ENCODE measurements around the gene NAT16.

The NAT16 gene

DNA sequence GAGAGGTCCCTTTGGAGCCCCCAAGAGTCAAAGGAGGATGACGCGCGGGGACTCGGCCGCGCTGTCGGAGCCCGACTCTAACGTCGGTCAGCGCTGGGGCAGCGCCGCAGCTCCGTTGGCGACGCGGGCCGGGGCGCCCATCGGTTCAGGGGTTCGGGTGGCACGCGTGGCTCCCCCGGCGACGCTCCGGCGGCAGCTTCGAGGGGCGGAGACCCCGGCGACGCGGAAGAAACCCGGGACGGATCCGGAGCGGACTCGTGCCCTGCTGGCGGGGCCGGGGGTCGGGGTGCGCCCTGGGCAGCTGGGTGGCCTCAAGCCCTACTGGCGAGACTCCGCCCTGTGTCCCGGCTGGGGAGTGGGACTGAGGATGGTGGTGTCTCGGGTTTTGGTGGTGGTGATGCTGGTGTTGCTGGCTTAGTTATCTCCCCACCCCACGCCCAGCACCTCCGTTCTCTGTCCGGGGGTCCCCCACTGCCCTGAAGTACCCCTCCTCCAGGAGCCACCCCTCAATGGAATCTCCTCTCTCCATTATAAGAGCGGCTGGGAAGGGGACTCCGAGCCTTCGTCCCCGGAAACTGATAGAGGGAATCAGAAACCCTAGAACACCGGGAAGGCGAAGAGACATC lies at the start of gene NAT16:
TSS of gene NAT16 (minus strand) at position 164 of the 626 bp plus-strand sequence. CDS start 5,486 bp downstream, outside the sequence.
- H3K27me3 Mint-ChIP-seq, result peaks cover 51% of the 10 kb centered on the region
- no peaks in the 10 kb centered on the region for H3K36me3 Mint-ChIP-seq
- peak within 1 kb of the TSS; percentile 75 for H3K4me3 Mint-ChIP-seq
- no peak within 1 kb of the TSS for H3K27ac Mint-ChIP-seq
- no peaks in the 10 kb centered on the region for H3K9me3 Mint-ChIP-seq
- H3K4me1 Mint-ChIP-seq, result peaks cover 12% of the 10 kb centered on the region

DNA sequence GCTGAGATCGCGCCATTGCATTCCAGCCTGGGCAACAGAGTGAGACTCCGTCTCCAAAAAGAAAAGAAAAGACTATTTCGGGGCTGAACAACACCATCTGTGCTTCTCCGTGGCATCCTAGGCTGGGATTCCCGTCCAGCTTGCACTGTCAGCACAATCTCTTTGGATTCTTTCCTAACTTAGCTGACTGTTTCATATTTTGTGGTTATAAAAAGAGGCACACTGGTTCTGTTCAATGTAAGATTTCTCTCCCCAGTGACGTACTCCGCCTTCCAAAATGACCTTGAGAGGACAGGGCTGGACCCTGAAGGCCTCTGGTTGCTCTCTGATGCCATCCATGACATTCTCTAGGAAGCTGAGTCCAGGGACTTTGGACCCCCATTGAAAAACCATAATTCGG lies 46.6 kb upstream of the NAT16 start:
- Mint-ChIP-seq H3K27me3 (no peaks in the 10 kb centered on the region), H3K4me3 (no peak overlapping the region), H3K36me3 (peaks cover 4% of the 10 kb centered on the region), H3K9me3 (no peaks in the 10 kb centered on the region), H3K27ac (no peak overlapping the region), H3K4me1 (peaks cover 10% of the 10 kb centered on the region)

DNA sequence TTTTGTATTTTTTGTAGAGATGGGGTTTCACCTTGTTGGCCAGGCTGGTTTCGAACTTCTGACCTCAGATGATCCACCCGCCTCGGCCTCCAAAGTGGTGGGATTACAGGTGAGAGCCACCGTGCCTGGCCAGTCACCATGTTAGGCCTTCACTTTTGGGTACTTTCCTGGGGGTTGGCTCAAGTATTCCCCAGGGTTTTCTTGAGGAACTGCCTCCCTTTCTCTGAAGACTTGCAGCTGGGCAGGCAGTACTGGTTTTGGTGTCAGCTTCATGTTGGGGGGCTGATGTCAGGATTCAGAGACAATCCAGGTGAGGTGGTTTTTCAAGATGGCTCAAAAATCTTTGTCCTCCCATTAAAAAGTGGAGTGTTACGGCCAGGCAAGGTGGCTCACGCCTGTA lies 45.6 kb upstream of the NAT16 start:
- no peaks in the 10 kb centered on the region for H3K9me3 Mint-ChIP-seq
- peaks cover 4% of the 10 kb centered on the region for H3K36me3 Mint-ChIP-seq
- H3K27ac Mint-ChIP-seq, result no peak overlapping the region
- H3K27me3 Mint-ChIP-seq, result no peaks in the 10 kb centered on the region
- no peak overlapping the region for H3K4me3 Mint-ChIP-seq
- peaks cover 18% of the 10 kb centered on the region for H3K4me1 Mint-ChIP-seq

DNA sequence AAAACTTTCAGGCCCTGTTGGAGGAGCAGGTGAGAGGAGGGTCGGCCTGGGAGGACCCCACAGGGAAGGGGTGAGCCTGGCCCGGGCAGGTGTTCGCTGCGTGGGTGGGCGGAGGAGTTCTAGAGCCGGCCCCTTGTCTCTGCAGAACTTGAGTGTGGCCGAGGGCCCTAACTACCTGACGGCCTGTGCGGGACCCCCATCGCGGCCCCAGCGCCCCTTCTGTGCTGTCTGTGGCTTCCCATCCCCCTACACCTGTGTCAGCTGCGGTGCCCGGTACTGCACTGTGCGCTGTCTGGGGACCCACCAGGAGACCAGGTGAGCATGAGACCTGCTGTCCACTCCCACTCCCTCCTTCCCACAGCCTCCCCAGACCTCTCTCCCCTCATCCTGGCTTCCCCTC lies 43.4 kb upstream of the NAT16 start:
- Mint-ChIP-seq H3K4me3 (no peak overlapping the region), H3K27ac (no peak overlapping the region), H3K4me1 (peaks cover 32% of the 10 kb centered on the region), H3K27me3 (no peaks in the 10 kb centered on the region), H3K36me3 (peaks cover 2% of the 10 kb centered on the region), H3K9me3 (no peaks in the 10 kb centered on the region)

DNA sequence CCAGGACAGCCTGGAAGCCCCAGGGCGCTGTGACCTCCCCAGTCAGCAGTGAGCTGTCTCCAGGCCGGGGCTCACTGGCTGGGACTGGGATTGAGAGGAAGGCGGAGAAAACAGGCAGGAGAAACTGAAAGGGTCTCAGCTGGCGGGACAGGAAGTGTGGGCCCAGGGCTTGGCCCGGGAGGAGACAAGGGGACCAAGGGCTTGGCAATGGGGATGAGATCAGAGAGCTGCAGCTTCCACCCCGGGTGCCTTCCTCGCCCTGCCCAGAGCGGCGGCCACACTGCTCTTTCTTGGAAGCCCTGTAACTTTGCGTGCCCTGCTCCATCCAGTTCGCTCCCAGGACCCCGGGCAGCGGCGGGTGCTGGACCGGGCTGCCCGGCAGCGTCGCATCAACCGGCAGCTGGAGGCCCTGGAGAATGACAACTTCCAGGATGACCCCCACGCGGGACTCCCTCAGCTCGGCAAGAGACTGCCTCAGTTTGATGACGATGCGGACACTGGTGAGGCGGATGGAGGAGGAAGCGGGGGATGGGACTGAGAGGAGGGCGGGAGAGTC lies 42.3 kb upstream of the NAT16 start:
- peaks cover 35% of the 10 kb centered on the region for H3K4me1 Mint-ChIP-seq
- no peaks in the 10 kb centered on the region for H3K9me3 Mint-ChIP-seq
- no peak overlapping the region for H3K27ac Mint-ChIP-seq
- peaks cover 2% of the 10 kb centered on the region for H3K36me3 Mint-ChIP-seq
- H3K27me3 Mint-ChIP-seq, result no peaks in the 10 kb centered on the region
- H3K4me3 Mint-ChIP-seq, result no peak overlapping the region

DNA sequence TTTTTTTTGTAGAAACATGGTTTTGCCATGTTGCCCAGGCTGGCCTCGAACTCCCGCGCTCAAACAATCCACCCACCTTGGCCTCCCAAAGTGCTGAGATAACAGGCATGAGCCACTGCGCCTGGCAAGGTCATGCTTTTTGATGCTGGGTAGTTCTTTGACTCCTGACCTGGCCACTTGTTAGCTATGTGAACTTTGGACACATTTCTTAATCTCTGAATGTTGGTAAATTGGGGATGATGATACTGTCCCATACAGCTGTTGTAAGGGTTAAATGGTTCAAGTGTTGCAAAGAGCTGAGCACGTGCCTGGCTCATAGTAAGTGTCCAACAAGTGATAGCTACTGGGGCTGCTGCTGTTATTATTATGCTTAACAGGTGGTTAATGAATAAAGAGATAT lies 40.2 kb upstream of the NAT16 start:
- Mint-ChIP-seq H3K27ac (no peak overlapping the region), H3K9me3 (no peaks in the 10 kb centered on the region), H3K36me3 (peaks cover 2% of the 10 kb centered on the region)

DNA sequence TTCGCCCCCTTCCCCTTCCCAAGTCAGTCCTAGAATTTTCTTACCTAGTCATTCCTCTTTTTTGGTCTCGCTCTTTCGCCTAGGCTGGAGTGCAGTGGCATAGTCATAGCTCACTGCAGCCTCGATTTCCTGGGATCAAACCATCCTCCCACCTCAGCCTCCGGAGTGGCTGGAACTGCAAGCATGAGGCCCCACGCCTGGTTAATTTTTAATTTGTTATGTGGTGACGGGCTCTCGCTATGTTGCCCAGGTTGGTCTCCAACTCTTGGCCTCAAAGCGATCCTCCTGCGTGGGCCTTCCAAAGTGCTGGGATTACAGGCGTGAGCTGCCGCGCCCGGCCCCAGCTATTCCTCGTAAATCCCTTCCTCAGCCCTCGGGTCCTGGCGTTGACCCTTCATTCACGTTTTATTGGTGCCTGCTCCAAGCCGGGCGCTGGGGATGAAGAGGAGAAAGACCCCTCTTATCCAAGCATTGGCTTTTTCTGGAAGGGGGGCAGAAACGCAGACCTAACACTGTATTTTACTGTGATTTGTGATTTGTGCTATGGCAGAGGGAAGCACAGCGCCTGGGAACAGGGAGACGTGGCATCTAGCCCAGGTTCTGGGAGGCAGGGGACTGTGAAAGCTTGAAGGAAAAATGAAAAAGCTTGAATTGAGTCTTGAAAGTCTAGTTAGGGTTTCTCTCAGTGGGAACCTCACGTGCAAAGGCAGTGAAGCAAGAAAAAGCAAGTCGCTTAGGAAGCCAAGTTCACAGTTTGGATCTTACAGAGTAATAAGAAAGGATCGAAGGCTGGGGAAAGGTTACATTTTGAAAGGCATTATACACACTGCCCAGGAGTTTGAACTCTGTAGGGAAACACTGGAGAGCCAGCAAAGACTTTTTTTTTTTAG lies 38.4 kb upstream of the NAT16 start:
- Mint-ChIP-seq H3K4me3 (peak overlapping the region; percentile 95), H3K36me3 (no peaks in the 10 kb centered on the region), H3K27me3 (no peaks in the 10 kb centered on the region), H3K9me3 (no peaks in the 10 kb centered on the region), H3K4me1 (peaks cover 45% of the 10 kb centered on the region), H3K27ac (peak overlapping the region; percentile 92)

More for the DNA sequence above, 40.2 kb upstream of the NAT16 start:
- Mint-ChIP-seq H3K27me3 (no peaks in the 10 kb centered on the region), H3K4me1 (peaks cover 45% of the 10 kb centered on the region), H3K4me3 (peak overlapping the region; percentile 57)

DNA sequence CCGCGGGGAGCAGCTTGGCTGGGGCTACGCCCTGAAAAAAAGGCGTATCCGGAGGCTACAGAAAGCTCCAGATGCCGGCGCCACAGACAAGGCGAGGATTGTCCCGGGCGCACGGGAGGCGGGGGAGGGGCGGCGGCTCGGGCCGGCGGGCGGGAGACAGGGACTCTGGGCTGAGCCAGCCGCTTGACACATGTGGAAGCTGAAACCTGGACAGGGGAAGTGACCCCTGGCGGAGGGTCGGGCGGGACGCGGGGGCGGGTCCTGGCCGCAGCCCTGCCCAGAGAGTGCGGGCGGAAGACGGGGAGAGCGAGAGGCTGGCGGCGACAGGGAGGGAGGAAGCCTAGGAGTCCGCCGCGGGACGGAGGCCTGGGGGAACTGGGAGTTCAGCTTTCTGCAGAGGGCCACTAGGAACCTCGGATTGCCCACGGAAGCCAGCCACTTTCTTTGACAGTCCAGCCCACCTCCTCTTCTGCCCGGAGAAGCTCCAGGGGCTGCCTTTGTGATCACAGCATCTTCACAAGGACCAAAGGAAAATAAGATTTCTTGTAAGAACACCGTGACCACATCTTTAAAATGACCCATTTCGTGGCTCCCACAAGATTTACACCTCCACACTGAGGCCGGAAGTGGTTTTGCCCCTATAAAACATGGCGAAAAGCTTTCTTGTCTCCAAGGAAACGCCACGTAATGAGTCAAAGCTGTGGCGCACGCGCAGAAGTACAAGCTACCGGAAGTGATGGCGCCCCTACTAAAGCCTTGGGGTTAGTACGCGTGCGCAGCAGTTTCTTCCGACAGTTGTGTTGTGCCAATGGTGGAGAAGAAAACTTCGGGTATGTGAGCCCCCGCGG lies 37.5 kb upstream of the NAT16 start, which contains the start of the genes PLOD3 and ZNHIT1:
TSS of gene PLOD3 (minus strand) at position 194 of the 848 bp plus-strand sequence. CDS start 307 bp downstream, outside the sequence.
TSS of gene ZNHIT1 (plus strand) at position 778 of the 848 bp plus-strand sequence. CDS start at position 809, 31 bp downstream.
- H3K36me3 Mint-ChIP-seq, result no peaks in the 10 kb centered on the region

DNA sequence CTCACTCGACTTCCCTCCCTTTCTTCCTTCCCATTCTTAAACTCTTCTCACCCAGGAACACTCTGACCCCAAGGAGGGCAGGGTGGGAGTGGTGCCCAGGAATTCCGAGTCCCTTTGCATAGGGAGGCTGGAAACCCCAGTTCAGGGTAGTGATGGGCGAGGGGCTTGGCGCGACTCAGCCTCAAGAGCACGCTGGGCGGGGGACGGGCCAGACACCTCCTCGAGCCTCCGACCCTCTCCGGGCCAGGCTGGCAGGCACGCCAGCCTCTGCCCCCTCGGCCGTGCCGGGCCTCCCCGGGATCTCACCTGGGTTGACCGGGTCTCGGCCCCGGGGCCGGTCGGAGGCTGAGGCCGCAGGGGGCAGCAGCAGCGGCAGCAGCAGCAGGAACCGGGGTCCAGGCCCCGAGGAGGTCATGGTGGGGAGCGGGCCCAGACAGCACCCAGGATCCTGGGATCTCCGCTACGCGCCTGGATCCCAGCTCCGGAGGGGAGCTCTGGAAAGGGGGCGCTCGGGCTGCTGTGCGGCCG lies 36.8 kb upstream of the NAT16 start:
- peak overlapping the region; percentile 39 for H3K27ac Mint-ChIP-seq
- no peaks in the 10 kb centered on the region for H3K9me3 Mint-ChIP-seq
- H3K4me3 Mint-ChIP-seq, result peak overlapping the region; percentile 95
- peaks cover 41% of the 10 kb centered on the region for H3K4me1 Mint-ChIP-seq
- no peaks in the 10 kb centered on the region for H3K27me3 Mint-ChIP-seq
- H3K36me3 Mint-ChIP-seq, result no peaks in the 10 kb centered on the region

More for the DNA sequence above, 37.5 kb upstream of the NAT16 start, which contains the start of the genes PLOD3 and ZNHIT1:
- Mint-ChIP-seq H3K9me3 (no peaks in the 10 kb centered on the region), H3K4me1 (peaks cover 45% of the 10 kb centered on the region), H3K27me3 (no peaks in the 10 kb centered on the region), H3K4me3 (peak within 1 kb of the TSS; percentile 95), H3K27ac (peak within 1 kb of the TSS; percentile 92)

DNA sequence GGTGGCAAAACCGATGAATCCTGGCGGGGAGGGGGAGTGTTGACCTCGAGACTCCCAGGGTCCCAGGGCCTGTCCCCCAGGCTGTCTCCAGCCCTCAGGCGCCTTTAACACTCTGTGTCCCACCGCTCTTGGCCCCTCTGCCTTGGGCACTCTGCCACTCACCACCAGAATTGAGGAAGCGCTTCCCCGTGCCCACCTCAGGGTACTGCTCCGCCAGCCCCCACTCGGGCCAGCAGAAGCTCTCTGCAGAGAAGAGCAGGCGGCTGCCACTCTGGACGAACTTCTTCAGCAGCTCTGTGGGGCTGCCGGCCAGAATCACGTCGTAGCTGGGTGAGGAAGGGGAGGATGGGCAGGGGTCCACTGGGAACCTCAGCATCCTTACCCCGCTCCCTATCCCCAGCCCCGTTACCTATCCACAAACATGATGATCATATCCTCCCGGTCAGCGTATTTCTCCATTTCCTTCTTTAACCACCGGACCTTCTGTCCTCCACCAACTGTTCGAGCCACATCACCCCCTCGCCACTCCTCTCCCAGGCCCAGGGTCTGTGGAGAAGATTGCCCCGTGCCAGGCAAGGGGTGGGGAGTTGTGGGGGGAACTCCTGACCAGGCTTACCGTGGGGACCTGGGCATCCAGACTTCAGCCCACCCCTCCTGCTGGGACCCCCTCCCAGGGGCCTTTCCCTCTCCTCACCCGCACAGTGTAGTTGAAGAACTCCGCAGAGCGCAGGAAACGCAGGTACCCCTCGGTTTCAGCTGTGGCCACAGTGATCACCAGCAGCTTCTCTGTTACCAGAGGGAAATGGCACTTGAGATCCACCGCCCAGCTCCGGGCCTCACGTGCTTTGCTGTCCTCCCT lies 36.1 kb upstream of the NAT16 start:
- Mint-ChIP-seq H3K27ac (peak overlapping the region; percentile 39), H3K9me3 (no peaks in the 10 kb centered on the region), H3K27me3 (no peaks in the 10 kb centered on the region), H3K36me3 (no peaks in the 10 kb centered on the region), H3K4me1 (peaks cover 34% of the 10 kb centered on the region), H3K4me3 (peak overlapping the region; percentile 95)

DNA sequence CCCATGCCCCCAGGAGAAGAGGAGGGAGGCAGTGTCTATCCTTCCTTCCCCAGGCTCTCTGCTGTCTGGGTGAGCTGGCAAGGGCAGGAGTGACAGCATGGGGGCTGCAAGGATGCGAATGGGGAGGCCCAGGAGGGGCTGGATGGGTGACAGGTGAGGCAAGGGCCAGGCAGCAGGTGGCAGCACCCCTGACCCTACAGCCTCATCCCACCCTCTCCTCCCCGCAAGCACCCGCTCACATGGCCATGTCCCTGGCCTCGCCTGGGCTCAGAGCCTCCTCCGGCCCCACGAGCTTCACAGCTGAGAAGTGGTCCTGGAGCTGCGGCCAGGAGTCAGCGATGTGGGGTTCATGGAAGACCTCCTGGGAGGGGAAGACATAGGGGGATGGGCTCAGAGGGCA lies 31.9 kb upstream of the NAT16 start:
- Mint-ChIP-seq H3K4me1 (peaks cover 9% of the 10 kb centered on the region), H3K9me3 (no peaks in the 10 kb centered on the region), H3K4me3 (no peak overlapping the region), H3K36me3 (peaks cover 2% of the 10 kb centered on the region), H3K27me3 (no peaks in the 10 kb centered on the region), H3K27ac (no peak overlapping the region)

DNA sequence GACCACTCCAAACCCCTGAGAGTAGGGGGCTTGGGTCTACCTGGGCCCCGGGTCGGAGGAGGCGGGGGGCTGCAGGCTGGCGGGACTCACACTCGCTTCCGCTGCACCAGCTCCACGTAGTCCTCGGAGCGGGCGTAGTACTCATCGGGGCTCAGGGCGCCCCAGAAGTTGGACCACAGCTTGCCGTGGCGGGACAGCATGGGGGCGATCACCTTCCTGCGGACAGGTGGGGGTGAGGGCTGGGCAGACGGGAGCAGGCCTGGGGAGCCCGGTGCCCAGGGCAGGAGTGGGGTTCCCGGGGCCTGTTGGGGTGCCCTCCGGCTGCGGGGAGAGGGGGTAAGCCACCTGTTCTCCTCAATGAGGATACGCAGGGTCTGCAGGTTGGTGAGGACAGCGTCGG lies 31.4 kb upstream of the NAT16 start:
- Mint-ChIP-seq H3K36me3 (peaks cover 2% of the 10 kb centered on the region), H3K27me3 (no peaks in the 10 kb centered on the region)

DNA sequence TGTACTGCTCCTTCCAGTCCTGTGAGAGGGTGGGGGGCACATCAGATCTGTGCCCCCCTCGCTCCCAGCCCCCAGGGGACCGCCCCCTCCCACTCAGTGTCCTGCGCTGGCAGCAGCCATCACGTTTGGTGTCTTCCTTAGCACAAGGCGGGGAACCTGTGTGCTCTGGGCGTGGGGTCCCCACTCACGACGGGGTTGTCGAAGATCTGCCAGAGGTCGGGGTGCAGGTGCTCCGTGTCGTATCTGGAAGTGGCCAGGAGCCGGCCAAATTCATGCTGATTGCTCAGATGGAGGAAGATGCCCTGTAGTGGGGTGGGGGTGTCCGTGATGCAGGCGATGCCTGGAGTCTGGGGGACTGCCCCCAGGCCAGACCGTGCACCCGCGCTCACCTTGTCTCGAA lies 30.1 kb upstream of the NAT16 start:
- Mint-ChIP-seq H3K4me3 (no peak overlapping the region), H3K36me3 (peaks cover 3% of the 10 kb centered on the region), H3K4me1 (no peaks in the 10 kb centered on the region), H3K9me3 (no peaks in the 10 kb centered on the region), H3K27ac (no peak overlapping the region), H3K27me3 (no peaks in the 10 kb centered on the region)

More for the DNA sequence above, 31.4 kb upstream of the NAT16 start:
- H3K9me3 Mint-ChIP-seq, result no peaks in the 10 kb centered on the region
- no peak overlapping the region for H3K4me3 Mint-ChIP-seq
- peaks cover 5% of the 10 kb centered on the region for H3K4me1 Mint-ChIP-seq
- H3K27ac Mint-ChIP-seq, result no peak overlapping the region

DNA sequence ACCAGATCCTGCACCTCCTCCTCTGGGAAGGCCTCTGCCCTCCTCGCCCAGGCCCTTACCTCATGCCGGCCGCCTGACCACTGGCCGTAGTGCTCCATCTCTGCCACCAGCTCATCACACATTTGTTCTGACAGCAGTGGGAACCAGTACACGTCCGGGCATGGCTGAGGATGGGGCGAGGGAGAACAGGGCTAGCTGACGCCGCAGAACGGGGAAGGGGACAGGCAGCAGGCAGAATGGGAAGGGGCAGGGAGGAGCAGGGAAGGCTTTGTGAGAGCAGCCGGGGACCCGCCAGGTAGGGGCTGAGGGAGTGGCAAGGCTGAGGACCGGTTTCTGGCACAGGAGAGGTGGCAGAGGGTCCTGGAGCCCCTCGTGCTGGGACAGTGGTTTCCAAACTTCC lies 28.7 kb upstream of the NAT16 start:
- H3K27me3 Mint-ChIP-seq, result peaks cover under 1% of the 10 kb centered on the region
- peaks cover 3% of the 10 kb centered on the region for H3K36me3 Mint-ChIP-seq
- no peaks in the 10 kb centered on the region for H3K9me3 Mint-ChIP-seq
- no peak overlapping the region for H3K4me3 Mint-ChIP-seq
- H3K27ac Mint-ChIP-seq, result no peak overlapping the region
- peaks cover 6% of the 10 kb centered on the region for H3K4me1 Mint-ChIP-seq
